RWPE2 (cell line): ENCODE results near the gene IFFO2.

Experiments used
- ATAC-seq: fragments of 200-7000 bp; cut with Tn5 transposase; 3 replicates; pipeline ENCODE4 v1.9.1; 2021; ENCODE audit warnings: low read depth
- DNase-seq: peaks from one replicate; pipeline ENCODE4 v3.0.0-alpha.2; 2020; ENCODE audit warnings: low spot score
- H3K27ac ChIP-seq: fragments of 450-650 bp; 2 replicates; pipeline ENCODE4 v1.5.1; 2017; ENCODE audit warnings: mild to moderate bottlenecking; ENCODE audit not compliant: poor library complexity, severe bottlenecking
- H3K27me3 ChIP-seq: fragments of 250-450 bp; sonication (Bioruptor Pico); 2 replicates; pipeline ENCODE4 v1.5.1; 2021; ENCODE audit warnings: mild to moderate bottlenecking, moderate library complexity; ENCODE audit not compliant: insufficient read depth, poor library complexity, severe bottlenecking
- H3K36me3 ChIP-seq: fragments of 250-450 bp; sonication (Bioruptor Pico); 2 replicates; pipeline ENCODE4 v1.5.1; 2020; ENCODE audit warnings: low read depth, mild to moderate bottlenecking, moderate library complexity
- H3K4me1 ChIP-seq: fragments of 250-450 bp; sonication (Bioruptor Pico); 2 replicates; pipeline ENCODE4 v1.5.1; 2021; ENCODE audit warnings: mild to moderate bottlenecking, moderate library complexity; ENCODE audit not compliant: insufficient read depth, poor library complexity, severe bottlenecking
- H3K4me3 ChIP-seq: fragments of 250-450 bp; sonication (Bioruptor Pico); 2 replicates; pipeline ENCODE4 v1.5.1; 2021; ENCODE audit warnings: mild to moderate bottlenecking, moderate library complexity; ENCODE audit not compliant: severe bottlenecking
- H3K9me3 ChIP-seq: fragments of 250-450 bp; sonication (Bioruptor Pico); 2 replicates; pipeline ENCODE4 v1.5.1; 2021; ENCODE audit warnings: mild to moderate bottlenecking, moderate library complexity; ENCODE audit not compliant: severe bottlenecking
- TF ChIP-seq, protein P1 (sequence below): fragments of 450-650 bp; IDR thresholded peaks from one replicate; pipeline ENCODE4 v1.5.1; 2017; ENCODE audit warnings: mild to moderate bottlenecking, moderate library complexity; ENCODE audit not compliant: poor library complexity, severe bottlenecking

The IFFO2 gene

DNA sequence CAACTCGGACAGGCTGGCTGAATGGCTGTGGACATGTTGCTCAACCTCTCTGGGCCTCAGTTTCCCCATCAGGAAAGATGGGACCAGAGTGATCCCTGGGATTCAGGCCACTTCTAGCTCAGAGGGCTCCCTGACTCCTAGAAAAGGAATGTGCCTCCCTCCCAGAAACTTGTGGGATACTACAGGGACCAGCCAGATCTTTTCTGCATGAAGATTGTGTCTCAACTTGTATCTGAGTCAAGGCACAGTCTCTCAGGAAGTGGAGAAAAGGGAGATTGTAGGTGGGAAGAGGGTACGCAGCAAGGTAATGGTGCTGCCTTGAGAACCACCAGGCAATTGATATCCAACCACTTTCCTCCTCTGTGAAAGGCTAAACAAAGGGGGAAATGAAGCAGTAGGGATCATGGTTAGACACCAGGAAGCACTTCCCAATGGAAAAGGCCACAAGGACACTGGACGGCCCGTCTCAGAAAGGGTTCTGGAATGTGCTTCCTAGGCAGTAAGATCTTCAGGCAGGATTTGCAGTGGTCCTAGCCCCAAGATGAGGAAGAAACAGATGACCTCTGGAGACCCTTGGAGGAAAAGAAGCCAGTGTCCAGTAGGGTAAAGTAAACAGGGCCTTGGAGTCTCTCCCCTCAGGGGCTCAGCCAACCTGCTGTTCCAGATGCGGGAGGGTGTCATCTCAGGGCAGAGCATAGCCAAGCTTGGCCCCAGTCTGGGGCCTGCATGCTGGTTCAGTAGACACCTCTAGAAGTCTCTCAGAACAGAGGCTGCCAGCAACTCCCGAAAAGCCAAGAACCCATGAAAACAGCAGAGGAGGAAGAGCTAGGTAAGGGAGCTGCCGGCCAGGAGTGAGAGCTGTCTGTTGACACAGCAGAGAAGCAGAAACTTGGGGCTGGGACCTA is 16.8 kb downstream of the IFFO2 start:
- Histone ChIP-seq H3K4me1 (peaks cover 40% of the 10 kb centered on the region), H3K4me3 (no peak overlapping the region), H3K27me3 (no peaks in the 10 kb centered on the region), H3K27ac (peak overlapping the region; percentile 97), H3K9me3 (no peaks in the 10 kb centered on the region), H3K36me3 (peaks cover 13% of the 10 kb centered on the region; the same call in 1 of the 2 replicates)
- ATAC-seq (peak; percentile 66), DNase-seq (no peak)
- TF ChIP-seq, protein P1, sequence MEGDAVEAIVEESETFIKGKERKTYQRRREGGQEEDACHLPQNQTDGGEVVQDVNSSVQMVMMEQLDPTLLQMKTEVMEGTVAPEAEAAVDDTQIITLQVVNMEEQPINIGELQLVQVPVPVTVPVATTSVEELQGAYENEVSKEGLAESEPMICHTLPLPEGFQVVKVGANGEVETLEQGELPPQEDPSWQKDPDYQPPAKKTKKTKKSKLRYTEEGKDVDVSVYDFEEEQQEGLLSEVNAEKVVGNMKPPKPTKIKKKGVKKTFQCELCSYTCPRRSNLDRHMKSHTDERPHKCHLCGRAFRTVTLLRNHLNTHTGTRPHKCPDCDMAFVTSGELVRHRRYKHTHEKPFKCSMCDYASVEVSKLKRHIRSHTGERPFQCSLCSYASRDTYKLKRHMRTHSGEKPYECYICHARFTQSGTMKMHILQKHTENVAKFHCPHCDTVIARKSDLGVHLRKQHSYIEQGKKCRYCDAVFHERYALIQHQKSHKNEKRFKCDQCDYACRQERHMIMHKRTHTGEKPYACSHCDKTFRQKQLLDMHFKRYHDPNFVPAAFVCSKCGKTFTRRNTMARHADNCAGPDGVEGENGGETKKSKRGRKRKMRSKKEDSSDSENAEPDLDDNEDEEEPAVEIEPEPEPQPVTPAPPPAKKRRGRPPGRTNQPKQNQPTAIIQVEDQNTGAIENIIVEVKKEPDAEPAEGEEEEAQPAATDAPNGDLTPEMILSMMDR, result no peak

GRCh38 chr1:18938707-18939070 is 17.8 kb downstream of the IFFO2 start:
- Histone ChIP-seq H3K27me3 (no peaks in the 10 kb centered on the region), H3K27ac (peak overlapping the region; percentile 97), H3K36me3 (peaks cover 12% of the 10 kb centered on the region), H3K9me3 (no peaks in the 10 kb centered on the region), H3K4me3 (no peak overlapping the region), H3K4me1 (peaks cover 40% of the 10 kb centered on the region)
- ATAC-seq, result no peak
- no peak for DNase-seq
- TF ChIP-seq, protein P1, result no peak

GRCh38 chr1:18938008-18938706 is 18.3 kb downstream of the IFFO2 start:
- H3K9me3 ChIP-seq, result no peaks in the 10 kb centered on the region
- H3K27me3 ChIP-seq, result no peaks in the 10 kb centered on the region
- TF ChIP-seq, protein P1, result no peak
- ATAC-seq (no peak), DNase-seq (no peak)
- peaks cover 7% of the 10 kb centered on the region for H3K36me3 ChIP-seq
- H3K4me1 ChIP-seq, result peaks cover 45% of the 10 kb centered on the region
- peak overlapping the region; percentile 97 for H3K27ac ChIP-seq
- no peak overlapping the region for H3K4me3 ChIP-seq

DNA sequence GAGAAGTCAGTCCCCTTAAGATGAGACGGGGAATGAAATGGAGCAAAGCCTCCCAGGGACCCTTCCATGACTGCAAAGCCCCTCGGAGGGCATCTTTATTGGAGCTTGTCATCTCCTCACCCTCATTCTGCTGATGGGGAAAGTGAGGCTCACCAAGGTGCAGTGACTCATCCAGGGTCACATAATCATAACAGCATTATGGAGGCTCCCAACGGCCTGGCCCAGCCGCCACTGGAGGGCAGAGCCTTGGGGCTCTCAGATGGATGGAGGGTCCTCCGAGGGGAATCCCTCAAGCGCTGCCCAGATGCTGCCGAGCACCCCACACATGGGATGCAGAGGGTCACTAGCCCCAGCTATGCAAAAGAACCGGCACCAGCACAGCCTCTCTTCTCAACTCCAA is 18.9 kb downstream of the IFFO2 start:
- Histone ChIP-seq H3K27me3 (no peaks in the 10 kb centered on the region), H3K9me3 (no peaks in the 10 kb centered on the region), H3K36me3 (peaks cover 3% of the 10 kb centered on the region; the same call in 1 of the 2 replicates), H3K4me3 (no peak overlapping the region), H3K4me1 (peaks cover 51% of the 10 kb centered on the region), H3K27ac (peak overlapping the region; percentile 97)
- TF ChIP-seq, protein P1, result no peak
- no peak for ATAC-seq
- no peak for DNase-seq
